Cardiac fibroblast (primary cell): ENCODE measurements around the gene GLIS1.

Experiments
- DNase-seq, 2 donors: peaks; one replicate each; pipeline versions ENCODE4 v3.0.0 to v3.0.0-alpha.2; 2010; ENCODE audit warnings: low read depth in 2 of 2
- H3K4me3 ChIP-seq, 2 donors: replicated peaks in 1 of 2; 1 replicate in 1 of 2; 2 replicates in 1 of 2; pipeline ENCODE4 v1.5.1; 2011; ENCODE audit warnings: low read depth in 2 of 2, low read length in 2 of 2, mild to moderate bottlenecking in 2 of 2, moderate library complexity in 1 of 2
- TF ChIP-seq, protein P1 (sequence below): IDR thresholded peaks from one replicate; pipeline ENCODE4 v1.5.1; 2011; ENCODE audit warnings: low read depth, mild to moderate bottlenecking, low read length, inconsistent platforms

The GLIS1 gene

DNA sequence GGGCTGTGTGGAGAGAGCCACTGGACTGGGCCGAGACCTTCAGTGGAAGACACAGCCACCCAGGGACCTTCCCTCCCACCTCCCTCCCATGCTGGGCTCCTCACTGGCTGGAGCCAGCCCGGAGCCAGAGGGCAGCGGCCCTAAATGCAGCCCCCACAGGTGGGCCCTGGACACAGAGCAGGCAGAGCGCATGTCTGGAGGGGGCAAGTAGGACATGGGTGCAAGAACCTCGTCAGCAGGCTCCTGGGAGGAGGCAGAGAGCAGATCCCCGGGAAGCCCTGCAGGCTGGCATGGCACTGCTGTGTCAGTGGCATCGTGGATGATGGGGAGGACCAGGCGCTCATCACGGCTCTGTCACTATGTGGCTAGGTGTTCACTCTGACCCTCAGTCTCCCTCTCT, 234.1 kb downstream of the GLIS1 start:
- H3K4me3 ChIP-seq, result no peak overlapping the region
- TF ChIP-seq, protein P1, sequence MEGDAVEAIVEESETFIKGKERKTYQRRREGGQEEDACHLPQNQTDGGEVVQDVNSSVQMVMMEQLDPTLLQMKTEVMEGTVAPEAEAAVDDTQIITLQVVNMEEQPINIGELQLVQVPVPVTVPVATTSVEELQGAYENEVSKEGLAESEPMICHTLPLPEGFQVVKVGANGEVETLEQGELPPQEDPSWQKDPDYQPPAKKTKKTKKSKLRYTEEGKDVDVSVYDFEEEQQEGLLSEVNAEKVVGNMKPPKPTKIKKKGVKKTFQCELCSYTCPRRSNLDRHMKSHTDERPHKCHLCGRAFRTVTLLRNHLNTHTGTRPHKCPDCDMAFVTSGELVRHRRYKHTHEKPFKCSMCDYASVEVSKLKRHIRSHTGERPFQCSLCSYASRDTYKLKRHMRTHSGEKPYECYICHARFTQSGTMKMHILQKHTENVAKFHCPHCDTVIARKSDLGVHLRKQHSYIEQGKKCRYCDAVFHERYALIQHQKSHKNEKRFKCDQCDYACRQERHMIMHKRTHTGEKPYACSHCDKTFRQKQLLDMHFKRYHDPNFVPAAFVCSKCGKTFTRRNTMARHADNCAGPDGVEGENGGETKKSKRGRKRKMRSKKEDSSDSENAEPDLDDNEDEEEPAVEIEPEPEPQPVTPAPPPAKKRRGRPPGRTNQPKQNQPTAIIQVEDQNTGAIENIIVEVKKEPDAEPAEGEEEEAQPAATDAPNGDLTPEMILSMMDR, result no peak
- no peak for DNase-seq

DNA sequence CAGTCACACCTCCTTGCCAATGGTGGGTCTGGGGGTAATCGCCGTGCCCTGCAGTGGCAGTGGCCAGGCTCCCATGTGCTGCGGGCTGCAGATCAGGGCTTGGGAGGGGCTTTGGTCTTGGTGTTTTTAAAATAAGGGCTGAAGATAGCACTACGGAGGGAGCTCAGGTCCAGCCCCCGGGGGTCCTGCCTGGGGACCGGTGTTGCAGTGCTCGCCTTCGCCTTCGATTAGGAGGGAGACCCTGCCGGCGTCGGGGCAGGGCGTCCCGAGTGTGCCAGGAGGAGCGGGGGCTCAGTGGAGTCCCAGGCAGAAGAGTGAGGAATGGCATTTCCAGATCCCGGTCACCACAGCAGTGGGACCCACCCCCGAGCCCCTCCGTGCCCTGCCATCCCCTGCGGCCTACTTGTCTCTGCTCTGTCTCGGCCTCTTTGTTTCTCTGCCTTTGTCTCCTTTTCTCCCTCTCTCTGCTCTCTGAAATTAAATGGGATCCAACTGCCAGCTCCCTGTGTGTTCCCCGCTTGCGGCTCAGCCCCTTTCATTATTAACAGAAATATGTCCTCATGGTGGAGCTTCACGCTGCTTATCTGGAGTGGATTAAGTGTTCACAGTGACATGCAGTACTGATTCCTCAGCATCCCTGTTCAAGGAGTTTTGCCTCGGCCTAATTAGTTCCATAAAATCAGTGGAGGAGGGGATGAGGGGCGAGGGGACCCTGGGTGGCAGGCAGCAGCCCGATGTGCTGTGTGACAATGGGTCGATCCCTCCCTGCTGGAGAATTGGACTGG, 235.3 kb downstream of the GLIS1 start:
- TF ChIP-seq, protein P1, result no peak
- no peak for DNase-seq
- H3K4me3 ChIP-seq, result no peak overlapping the region

DNA sequence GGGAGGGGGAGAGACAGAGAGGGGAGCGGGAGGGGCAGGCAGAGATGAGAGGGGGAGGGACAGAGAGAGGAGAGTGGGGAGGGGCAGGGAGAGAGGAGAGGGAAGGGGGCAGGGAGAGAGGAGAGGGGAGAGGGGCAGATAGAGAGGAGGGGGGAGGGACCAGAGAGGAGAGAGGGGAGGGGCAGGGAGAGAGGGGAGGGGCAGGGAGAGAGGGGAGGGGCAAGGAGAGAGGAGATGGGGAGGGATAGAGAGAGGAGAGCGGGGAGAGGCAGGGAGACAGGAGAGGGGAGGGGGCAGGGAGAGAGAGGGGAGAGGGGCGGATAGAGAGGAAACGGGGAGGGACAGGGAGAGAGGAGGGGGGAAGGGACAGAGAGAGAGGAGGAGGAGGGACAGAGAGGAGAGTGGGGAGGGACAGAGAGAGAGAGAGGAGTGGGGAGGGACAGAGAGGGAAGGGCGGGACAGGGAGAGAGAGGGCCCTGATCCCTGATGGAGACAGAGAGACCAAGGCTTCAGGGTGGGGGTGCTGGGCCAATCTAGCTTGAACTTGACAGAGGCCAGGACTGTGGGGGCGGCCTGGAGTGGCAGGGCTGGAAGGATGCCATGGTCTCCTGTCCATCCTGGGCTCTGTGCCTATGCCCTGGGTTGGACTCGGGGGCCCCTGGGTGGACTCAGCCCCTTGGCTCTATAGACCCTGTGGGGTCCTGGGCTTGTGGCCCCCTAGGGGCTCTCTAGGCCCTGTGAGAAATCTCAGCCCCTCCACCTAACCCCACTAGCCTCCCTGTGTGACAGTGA, 236.1 kb downstream of the GLIS1 start:
- no peak for DNase-seq
- TF ChIP-seq, protein P1, result no peak
- H3K4me3 ChIP-seq, result no peak overlapping the region

DNA sequence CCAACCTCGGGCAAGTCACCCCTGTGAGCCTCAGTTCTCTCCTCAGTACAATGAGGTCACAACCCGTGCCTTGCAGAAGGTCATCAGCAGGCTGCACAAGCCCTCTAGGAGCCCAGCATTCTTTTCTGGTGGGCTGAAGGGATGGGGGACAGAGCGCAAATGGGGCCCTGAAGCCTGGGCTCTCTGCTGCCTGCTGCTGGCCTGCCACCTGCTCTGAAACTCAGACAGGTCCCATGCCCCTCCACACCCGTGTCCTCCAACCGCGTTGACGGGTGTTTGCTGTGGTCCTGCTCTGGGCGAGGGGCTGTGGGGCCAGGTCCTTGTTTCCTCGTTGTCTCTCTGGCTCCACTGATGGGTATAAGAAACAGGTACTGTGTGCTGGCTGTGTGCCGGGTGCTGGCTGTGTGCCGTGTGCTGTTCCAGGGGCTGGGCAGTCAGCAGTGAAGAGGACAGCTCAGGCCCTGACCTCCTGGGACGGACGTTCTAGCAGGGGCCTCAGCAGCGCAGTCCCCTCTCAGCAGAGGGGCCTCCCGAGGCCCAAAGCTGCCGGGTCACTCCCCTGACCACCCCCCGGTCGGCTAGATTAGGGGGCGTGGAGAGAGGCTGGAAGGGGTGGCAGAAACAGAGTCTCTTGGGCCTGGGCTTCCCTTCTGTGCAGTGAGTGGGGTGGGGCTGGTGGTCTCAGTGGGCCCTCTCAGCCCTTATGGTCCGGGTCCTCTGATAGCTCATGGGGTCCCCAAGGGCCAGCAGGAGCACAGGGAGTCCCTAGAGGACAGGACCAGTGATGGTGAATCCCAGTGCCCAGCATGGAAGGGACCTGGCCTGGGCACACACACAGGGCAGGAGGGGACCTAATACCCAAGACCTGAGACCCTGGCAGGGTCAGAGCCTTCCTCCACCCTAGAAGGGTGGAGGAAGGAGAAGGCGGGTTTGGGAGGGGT, 237.6 kb downstream of the GLIS1 start:
- TF ChIP-seq, protein P1, result no peak
- no peak for DNase-seq
- no peak overlapping the region for H3K4me3 ChIP-seq

DNA sequence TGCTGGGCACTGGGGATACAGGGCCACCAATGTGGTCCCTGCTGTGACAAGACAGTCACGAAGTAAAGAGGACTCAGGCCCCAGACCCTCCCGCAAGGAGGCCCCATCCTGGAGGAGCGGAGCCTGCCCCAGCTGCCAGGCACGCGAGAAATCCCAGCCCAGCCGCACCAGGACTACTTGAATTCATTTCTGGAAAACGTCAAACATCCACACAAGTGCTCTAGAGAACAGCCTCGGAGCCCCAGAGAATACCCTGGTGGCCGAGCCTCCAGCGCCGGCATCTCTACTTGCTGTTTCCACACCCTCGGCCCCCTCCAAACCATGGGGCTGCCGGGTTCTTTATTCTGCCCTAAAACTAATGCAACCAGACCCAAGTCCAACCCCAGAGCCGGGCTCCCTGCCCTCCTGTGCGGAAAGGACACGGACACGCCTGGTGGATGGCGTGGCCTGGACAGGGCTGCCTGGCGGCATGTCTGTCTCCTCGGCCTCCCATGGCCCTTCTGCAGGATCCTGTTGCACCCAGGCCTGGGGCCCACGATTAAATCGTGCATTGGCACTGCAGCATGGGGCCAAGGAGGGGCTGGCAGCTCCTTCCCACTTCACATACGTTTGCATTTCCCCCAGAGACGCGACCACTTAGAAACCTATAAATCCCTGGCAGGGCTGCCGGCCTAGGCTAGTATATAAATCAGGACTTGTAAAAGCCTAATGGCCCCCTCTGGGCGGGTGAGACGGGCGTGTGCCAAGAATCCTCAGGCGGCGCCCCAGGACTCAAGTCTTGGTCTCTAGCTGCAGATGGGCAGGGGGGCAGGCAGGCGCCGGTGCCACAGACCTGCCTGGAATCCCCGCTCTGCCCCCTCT, 238.5 kb downstream of the GLIS1 start:
- no peak overlapping the region for H3K4me3 ChIP-seq
- no peak for DNase-seq
- TF ChIP-seq, protein P1, result no peak
